Measurements from ENCODE around the gene MYDGF. TPM values are rescaled to one million over a fixed set of nuclear protein-coding genes. Genes with fewer than 3 reads are reported as not detected.

The MYDGF gene
- total and polyA plus RNA-seq, 2 of the 13 experiments (the other 11 are each of a cell fraction or from before 2014, with no cell fraction given): 116 to 198 TPM

GRCh38 chr19:4636151-4636717 lies 33.9 kb downstream of the MYDGF start (continued):
- TF ChIP-seq ZNF782 (CRISPR knock-in tag; IDR thresholded peaks at IDR 0.05; ENCODE audit: borderline replicate concordance) (no peak), ZNF549 (CRISPR knock-in tag; IDR thresholded peaks at IDR 0.05) (no peak), ISX (CRISPR knock-in tag; conservative IDR thresholded peaks at IDR 0.05) (no peak), SMC3 (IDR thresholded peaks at IDR 0.05; ENCODE audit: low read length) (no peak; the same call in 1 of the 2 replicates), ZNF674 (CRISPR knock-in tag; IDR thresholded peaks at IDR 0.05; ENCODE audit: low read depth) (no peak), ZBTB39 (CRISPR knock-in tag; IDR thresholded peaks at IDR 0.05) (no peak), HCFC1 (IDR thresholded peaks at IDR 0.05; ENCODE audit: low read depth, low read length) (no peak), RNF2 (conservative IDR thresholded peaks at IDR 0.05; ENCODE audit: low read depth) (no peak), MYNN (CRISPR knock-in tag; IDR thresholded peaks at IDR 0.05; ENCODE audit: low read depth) (no peak), PPARG (CRISPR knock-in tag; conservative IDR thresholded peaks at IDR 0.05) (no peak), DPF2 (CRISPR knock-in tag; IDR thresholded peaks at IDR 0.05; ENCODE audit: borderline replicate concordance, low read depth) (no peak), ZNF800 (CRISPR knock-in tag; IDR thresholded peaks at IDR 0.05) (0 out of 2 replicates have a peak, but pooled peaks have one; percentile 25), PHF21A (CRISPR knock-in tag; IDR thresholded peaks at IDR 0.05) (no peak), ZNF318 (CRISPR knock-in tag; IDR thresholded peaks at IDR 0.05) (no peak), RARA (CRISPR knock-in tag; IDR thresholded peaks at IDR 0.05) (no peak), ISL2 (CRISPR knock-in tag; IDR thresholded peaks at IDR 0.05) (peak; percentile 68), SALL1 (CRISPR knock-in tag; IDR thresholded peaks at IDR 0.05) (peak; percentile 48; the same call in 1 of the 2 replicates), ZNF891 (CRISPR knock-in tag; IDR thresholded peaks at IDR 0.05) (peak; percentile 62; the same call in 1 of the 2 replicates), ZNF572 (CRISPR knock-in tag; IDR thresholded peaks at IDR 0.05) (no peak), ZFP1 (CRISPR knock-in tag; IDR thresholded peaks at IDR 0.05) (no peak)

Measured in HepG2 (cell line).